Dendritic cell treated with granulocyte-macrophage colony-stimulating factor and Interleukin-4, amounts not matched to agents 40 ng/mL and 50 ng/mL, for 4 days (primary cell): ENCODE data around the gene CX3CR1.

Experiments used
- H3K27ac Mint-ChIP-seq: one replicate; pipeline ENCODE4 v1.8.0; 2022; ENCODE audit warnings: mild to moderate bottlenecking, mixed read lengths
- H3K27me3 Mint-ChIP-seq: one replicate; pipeline ENCODE4 v1.8.0; 2022; ENCODE audit warnings: mild to moderate bottlenecking, mixed read lengths
- H3K36me3 Mint-ChIP-seq: one replicate; pipeline ENCODE4 v1.8.0; 2022; ENCODE audit warnings: low read depth, mixed read lengths
- H3K4me1 Mint-ChIP-seq: one replicate; pipeline ENCODE4 v1.8.0; 2022; ENCODE audit warnings: low read depth, mixed read lengths
- H3K4me3 Mint-ChIP-seq: one replicate; pipeline ENCODE4 v1.8.0; 2022; ENCODE audit warnings: mild to moderate bottlenecking, moderate library complexity, mixed read lengths
- H3K9me3 Mint-ChIP-seq: one replicate; pipeline ENCODE4 v1.8.0; 2022; ENCODE audit warnings: mixed read lengths
- intact Hi-C: fragments of 100-400 bp; cut with micrococcal nuclease; formaldehyde crosslinking; loops from one replicate; pipeline ENCODE4 v1.15.0; 2022

CX3CR1 gene

GRCh38 chr3:39284457-39284881 lies 4.6 kb upstream of the CX3CR1 start:
- peak overlapping the region; percentile 21 for H3K4me3 Mint-ChIP-seq
- H3K27me3 Mint-ChIP-seq: no peaks in the 10 kb centered on the region
- H3K27ac Mint-ChIP-seq: peak overlapping the region; percentile 67
- no peaks in the 10 kb centered on the region for H3K36me3 Mint-ChIP-seq
- intact Hi-C loops: loop anchor here (5.0 kb wide), 1 partner anchor 37 kb away; no protein-coding TSS in a partner anchor
- H3K9me3 Mint-ChIP-seq: no peaks in the 10 kb centered on the region
- peaks cover 48% of the 10 kb centered on the region for H3K4me1 Mint-ChIP-seq

DNA sequence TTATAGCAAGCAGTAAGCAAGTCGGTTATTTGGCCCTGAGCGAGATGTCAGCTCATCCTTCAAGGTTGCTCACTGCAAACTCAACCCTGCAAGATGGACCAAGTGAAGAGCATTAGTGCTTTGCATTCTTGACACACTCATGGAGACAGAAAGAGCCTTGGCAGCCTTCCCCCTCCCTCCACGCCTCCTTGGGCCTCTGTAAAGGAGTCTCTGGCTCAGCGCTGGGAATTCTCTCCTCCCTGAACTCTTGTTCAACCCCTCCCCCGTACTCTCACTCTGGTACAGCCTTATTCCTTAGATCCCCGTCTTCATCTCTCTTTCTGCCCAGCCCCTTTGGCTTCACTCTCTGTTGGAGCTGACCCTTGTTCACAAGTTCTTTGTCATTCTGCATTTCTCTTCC lies 2.2 kb upstream of the CX3CR1 start:
- intact Hi-C loops: loop anchor here (5.0 kb wide), 1 partner anchor 35 kb away; no protein-coding TSS in a partner anchor
- H3K36me3 Mint-ChIP-seq: no peaks in the 10 kb centered on the region
- H3K27ac Mint-ChIP-seq: no peak overlapping the region
- no peaks in the 10 kb centered on the region for H3K27me3 Mint-ChIP-seq
- H3K4me3 Mint-ChIP-seq: no peak overlapping the region
- H3K4me1 Mint-ChIP-seq: peaks cover 65% of the 10 kb centered on the region
- no peaks in the 10 kb centered on the region for H3K9me3 Mint-ChIP-seq

DNA sequence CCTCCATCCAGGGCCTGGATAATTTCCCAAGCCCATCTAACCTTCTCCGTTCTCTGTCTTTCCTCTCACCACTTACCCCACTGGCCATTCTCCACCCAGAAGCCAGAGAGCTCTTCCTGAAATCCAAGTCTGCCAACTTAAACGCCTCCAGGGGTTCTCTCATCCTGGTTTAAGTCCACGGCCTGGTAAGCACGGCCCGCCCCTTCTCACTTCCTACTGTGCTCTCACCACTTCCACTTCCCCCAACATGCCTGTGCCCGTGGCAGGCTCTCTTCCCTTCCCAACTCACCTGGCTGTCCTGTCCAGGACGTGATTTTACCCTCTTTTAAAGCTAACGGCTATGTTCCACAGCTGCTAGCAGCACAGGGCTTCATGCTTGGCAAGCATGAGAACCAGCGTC lies 1.7 kb upstream of the CX3CR1 start:
- no peaks in the 10 kb centered on the region for H3K36me3 Mint-ChIP-seq
- H3K9me3 Mint-ChIP-seq: no peaks in the 10 kb centered on the region
- H3K27me3 Mint-ChIP-seq: no peaks in the 10 kb centered on the region
- H3K27ac Mint-ChIP-seq: peak overlapping the region; percentile 66
- peaks cover 71% of the 10 kb centered on the region for H3K4me1 Mint-ChIP-seq
- intact Hi-C loops: loop anchor here (5.0 kb wide), 1 partner anchor 34 kb away; no protein-coding TSS in a partner anchor
- H3K4me3 Mint-ChIP-seq: no peak overlapping the region

- intact Hi-C loops: loop anchor here (5.0 kb wide), 1 partner anchor 33 kb away; no protein-coding TSS in a partner anchor
- no peak overlapping the region for H3K4me3 Mint-ChIP-seq
Observed at GRCh38 chr3:39280571-39280970, 735 bp upstream of the CX3CR1 start.

DNA sequence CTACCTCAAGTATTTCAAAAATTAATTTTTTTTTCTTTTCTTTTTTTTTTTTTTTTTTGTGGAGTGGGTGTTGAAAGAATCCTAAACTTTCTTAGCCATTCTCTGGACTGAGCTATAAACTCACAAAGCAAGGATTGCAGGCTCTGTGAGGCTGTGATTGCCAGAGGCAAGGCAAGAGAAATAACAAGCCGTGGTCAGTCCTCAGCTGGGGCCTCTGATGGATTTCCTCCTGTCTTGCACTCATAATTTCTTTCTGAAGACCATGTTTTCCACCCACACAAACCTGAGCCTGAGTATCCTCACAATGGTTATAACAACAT lies 1.3 kb downstream of the CX3CR1 start:
- Mint-ChIP-seq H3K27me3 (no peaks in the 10 kb centered on the region), H3K4me3 (no peak overlapping the region), H3K27ac (no peak overlapping the region), H3K4me1 (peaks cover 74% of the 10 kb centered on the region), H3K36me3 (no peaks in the 10 kb centered on the region), H3K9me3 (no peaks in the 10 kb centered on the region)
- intact Hi-C loops: no loop called here

More at GRCh38 chr3:39280571-39280970, 735 bp upstream of the CX3CR1 start:
- H3K4me1 Mint-ChIP-seq: peaks cover 80% of the 10 kb centered on the region
- H3K9me3 Mint-ChIP-seq: no peaks in the 10 kb centered on the region
- no peaks in the 10 kb centered on the region for H3K36me3 Mint-ChIP-seq
- peak overlapping the region; percentile 66 for H3K27ac Mint-ChIP-seq
- no peaks in the 10 kb centered on the region for H3K27me3 Mint-ChIP-seq

DNA sequence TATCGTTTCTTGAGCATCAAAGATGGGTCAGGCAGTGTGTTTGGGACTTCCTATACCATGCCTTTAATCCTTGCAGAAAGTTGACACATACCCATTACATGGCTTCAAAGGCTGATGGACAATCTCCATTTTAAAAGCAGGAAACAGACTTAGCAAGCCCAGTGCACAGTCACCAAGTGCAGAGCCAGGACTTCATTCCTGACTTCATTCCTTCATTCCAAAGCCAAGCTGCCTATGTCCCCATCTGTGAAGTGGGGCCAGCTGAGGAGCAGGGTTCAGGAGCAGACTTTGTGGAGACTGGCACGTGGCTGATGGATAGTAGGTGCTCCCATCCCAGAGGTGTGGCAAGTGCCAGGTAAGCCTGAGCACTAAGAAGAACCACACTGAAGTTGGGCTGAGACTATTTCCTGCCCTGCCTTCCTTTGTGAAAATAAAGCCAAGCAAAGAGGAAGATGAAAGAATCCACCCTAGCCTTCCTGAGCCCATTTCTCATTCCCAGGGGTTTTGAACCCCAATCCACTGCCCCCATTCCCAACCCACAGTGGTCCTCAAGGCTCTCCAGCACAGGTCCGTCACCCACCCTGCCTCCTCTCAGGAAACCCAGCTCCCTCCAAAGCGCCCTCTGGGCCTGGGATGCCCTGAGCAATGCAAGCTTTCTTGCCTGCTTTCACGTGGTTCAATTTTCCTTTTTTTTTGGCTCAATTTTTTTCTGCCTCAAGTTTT lies 1.8 kb downstream of the CX3CR1 start:
- no peak overlapping the region for H3K27ac Mint-ChIP-seq

DNA sequence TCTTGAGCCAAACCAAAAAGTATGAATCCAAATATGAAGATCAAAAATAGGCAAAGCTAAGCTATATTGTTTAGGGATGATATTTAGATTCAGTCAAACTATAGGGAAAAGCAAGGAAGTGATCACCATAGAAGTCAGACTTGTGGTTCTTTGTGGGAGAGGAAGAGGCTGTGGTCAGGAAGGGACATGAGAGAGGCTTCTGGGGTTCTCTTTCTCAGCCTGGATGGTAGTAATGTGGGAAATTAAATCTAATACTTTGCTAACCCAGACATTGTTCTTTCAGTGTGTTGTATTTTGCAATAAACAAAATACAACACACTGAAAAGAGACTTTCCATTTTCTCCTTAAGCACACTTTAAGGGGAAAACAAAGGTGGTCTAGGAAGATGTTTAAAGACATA lies 3.1 kb downstream of the CX3CR1 start:
- no peaks in the 10 kb centered on the region for H3K27me3 Mint-ChIP-seq
- H3K27ac Mint-ChIP-seq: peak overlapping the region; percentile 45
- no peaks in the 10 kb centered on the region for H3K9me3 Mint-ChIP-seq
- intact Hi-C loops: no loop called here
- H3K4me1 Mint-ChIP-seq: peaks cover 81% of the 10 kb centered on the region
- H3K36me3 Mint-ChIP-seq: no peaks in the 10 kb centered on the region
- H3K4me3 Mint-ChIP-seq: no peak overlapping the region

More for the DNA sequence above, 1.8 kb downstream of the CX3CR1 start:
- peaks cover 76% of the 10 kb centered on the region for H3K4me1 Mint-ChIP-seq
- no peaks in the 10 kb centered on the region for H3K36me3 Mint-ChIP-seq
- no peak overlapping the region for H3K4me3 Mint-ChIP-seq
- H3K27me3 Mint-ChIP-seq: no peaks in the 10 kb centered on the region
- H3K9me3 Mint-ChIP-seq: no peaks in the 10 kb centered on the region
- intact Hi-C loops: no loop called here

DNA sequence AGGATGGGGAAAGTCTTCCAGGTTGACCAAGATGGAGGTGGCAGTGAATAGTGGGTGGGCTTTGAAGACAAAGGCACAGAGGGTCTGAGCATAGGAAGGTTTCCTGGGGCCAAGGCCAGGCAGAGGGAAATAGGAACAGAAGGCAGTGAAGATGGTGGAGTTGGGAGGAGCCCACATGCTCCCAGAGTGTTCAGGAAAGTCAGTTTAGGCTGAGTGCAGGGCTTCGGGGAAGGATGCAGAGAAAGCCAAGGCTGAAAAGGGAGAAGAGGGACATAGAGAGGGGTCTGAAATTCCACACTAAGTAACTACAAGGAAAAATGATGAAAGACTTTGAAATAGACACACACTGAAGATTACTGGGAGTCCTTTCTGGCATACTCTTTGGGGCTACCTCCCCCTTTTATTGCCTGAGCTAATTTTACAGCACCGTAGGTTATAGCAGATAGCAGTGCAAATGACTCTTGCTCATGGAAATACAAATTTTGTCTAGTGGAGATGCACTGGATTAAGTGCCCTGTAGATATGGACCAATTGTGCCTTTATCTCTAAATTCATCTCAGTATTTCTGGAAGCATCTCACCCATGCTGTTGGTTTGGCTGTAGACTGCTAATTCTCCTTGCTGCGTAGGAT lies 3.8 kb downstream of the CX3CR1 start:
- intact Hi-C loops: no loop called here
- Mint-ChIP-seq H3K27ac (peak overlapping the region; percentile 45), H3K9me3 (no peaks in the 10 kb centered on the region), H3K27me3 (no peaks in the 10 kb centered on the region), H3K4me3 (no peak overlapping the region), H3K36me3 (no peaks in the 10 kb centered on the region), H3K4me1 (peaks cover 81% of the 10 kb centered on the region)

GRCh38 chr3:39275052-39275451 lies 4.8 kb downstream of the CX3CR1 start:
- no peaks in the 10 kb centered on the region for H3K9me3 Mint-ChIP-seq
- intact Hi-C loops: no loop called here
- no peak overlapping the region for H3K27ac Mint-ChIP-seq
- H3K4me1 Mint-ChIP-seq: peaks cover 79% of the 10 kb centered on the region
- H3K36me3 Mint-ChIP-seq: no peaks in the 10 kb centered on the region
- no peak overlapping the region for H3K4me3 Mint-ChIP-seq
- no peaks in the 10 kb centered on the region for H3K27me3 Mint-ChIP-seq

GRCh38 chr3:39273119-39273518 lies 6.7 kb downstream of the CX3CR1 start:
- Mint-ChIP-seq H3K27ac (peak overlapping the region; percentile 59), H3K4me1 (peaks cover 74% of the 10 kb centered on the region), H3K27me3 (no peaks in the 10 kb centered on the region), H3K4me3 (no peak overlapping the region), H3K36me3 (no peaks in the 10 kb centered on the region), H3K9me3 (no peaks in the 10 kb centered on the region)
- intact Hi-C loops: loop anchor here (2.0 kb wide), 1 partner anchor 18 kb away; no protein-coding TSS in a partner anchor

DNA sequence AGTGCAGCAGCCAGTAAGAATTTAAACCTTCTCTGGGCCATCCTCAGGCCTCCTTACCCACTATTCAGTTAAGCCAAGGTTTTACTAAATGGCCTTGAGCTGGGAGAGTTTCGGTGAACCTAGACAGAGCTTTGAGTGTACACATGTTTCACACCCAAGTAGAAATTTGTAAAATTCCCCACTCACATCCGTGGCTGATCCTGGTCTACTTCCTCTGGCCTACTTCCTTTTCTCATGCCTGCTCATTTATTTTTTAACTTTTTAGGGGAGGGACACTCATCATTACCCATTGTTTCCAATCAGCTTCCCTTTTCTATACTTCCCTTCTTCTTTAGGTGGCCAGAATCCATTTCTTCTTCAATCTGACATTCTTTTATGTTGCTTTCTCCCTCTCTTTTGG lies 7.6 kb downstream of the CX3CR1 start:
- Mint-ChIP-seq H3K4me1 (peaks cover 74% of the 10 kb centered on the region), H3K4me3 (no peak overlapping the region), H3K27ac (peak overlapping the region; percentile 59), H3K27me3 (no peaks in the 10 kb centered on the region), H3K9me3 (no peaks in the 10 kb centered on the region), H3K36me3 (no peaks in the 10 kb centered on the region)
- intact Hi-C loops: loop anchor here (2.0 kb wide), 1 partner anchor 17 kb away; no protein-coding TSS in a partner anchor

- H3K4me1 Mint-ChIP-seq: peaks cover 70% of the 10 kb centered on the region
- intact Hi-C loops: no loop called here
- no peak overlapping the region for H3K4me3 Mint-ChIP-seq
- no peaks in the 10 kb centered on the region for H3K27me3 Mint-ChIP-seq
- no peaks in the 10 kb centered on the region for H3K36me3 Mint-ChIP-seq
- no peaks in the 10 kb centered on the region for H3K9me3 Mint-ChIP-seq
- peak overlapping the region; percentile 59 for H3K27ac Mint-ChIP-seq
Observed at GRCh38 chr3:39271363-39271914, 8.4 kb downstream of the CX3CR1 start.

- Mint-ChIP-seq H3K27ac (no peak overlapping the region), H3K27me3 (no peaks in the 10 kb centered on the region), H3K36me3 (no peaks in the 10 kb centered on the region), H3K4me3 (no peak overlapping the region), H3K4me1 (peaks cover 63% of the 10 kb centered on the region), H3K9me3 (no peaks in the 10 kb centered on the region)
- intact Hi-C loops: no loop called here
Observed at GRCh38 chr3:39269528-39269927, 10.3 kb downstream of the CX3CR1 start.

DNA sequence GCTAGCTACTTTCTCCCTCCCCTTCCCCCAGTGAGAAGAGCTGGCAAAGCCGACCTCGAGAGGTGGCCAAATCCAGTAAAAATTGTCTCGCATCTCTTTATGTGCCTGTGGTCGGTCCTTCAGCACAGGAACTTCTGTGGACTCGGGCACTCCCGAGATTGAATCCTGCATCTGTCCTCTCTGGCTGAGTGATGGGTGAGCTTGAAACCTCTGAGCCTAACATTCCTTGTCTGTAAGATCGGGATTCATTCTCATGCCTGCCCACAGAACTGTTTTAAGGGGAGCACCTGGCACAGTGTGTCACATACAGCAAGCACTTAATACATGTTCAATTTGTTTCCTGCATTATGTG lies 11.3 kb downstream of the CX3CR1 start:
- Mint-ChIP-seq H3K4me3 (no peak overlapping the region), H3K27ac (no peak overlapping the region), H3K27me3 (no peaks in the 10 kb centered on the region)

More for the DNA sequence above, 11.3 kb downstream of the CX3CR1 start:
- intact Hi-C loops: no loop called here
- H3K36me3 Mint-ChIP-seq: no peaks in the 10 kb centered on the region
- H3K4me1 Mint-ChIP-seq: peaks cover 67% of the 10 kb centered on the region
- no peaks in the 10 kb centered on the region for H3K9me3 Mint-ChIP-seq
